Stimulated activated CD8-positive, alpha-beta memory T cell treated with anti-CD3 and anti-CD28 coated beads, Interleukin-4, amount 100 ng/mL, for 1 hour (primary cell): ENCODE results near the gene SP3.

ENCODE experiments used
- DNase-seq, 2 donors: peaks; one replicate each; pipeline ENCODE4 v3.0.0-alpha.2; 2020; ENCODE audit warnings: low read depth in 2 of 2, low spot score in 1 of 2

The SP3 gene

GRCh38 chr2:173860082-173860481, 105.1 kb downstream of the SP3 start:
- no peak for DNase-seq

DNA sequence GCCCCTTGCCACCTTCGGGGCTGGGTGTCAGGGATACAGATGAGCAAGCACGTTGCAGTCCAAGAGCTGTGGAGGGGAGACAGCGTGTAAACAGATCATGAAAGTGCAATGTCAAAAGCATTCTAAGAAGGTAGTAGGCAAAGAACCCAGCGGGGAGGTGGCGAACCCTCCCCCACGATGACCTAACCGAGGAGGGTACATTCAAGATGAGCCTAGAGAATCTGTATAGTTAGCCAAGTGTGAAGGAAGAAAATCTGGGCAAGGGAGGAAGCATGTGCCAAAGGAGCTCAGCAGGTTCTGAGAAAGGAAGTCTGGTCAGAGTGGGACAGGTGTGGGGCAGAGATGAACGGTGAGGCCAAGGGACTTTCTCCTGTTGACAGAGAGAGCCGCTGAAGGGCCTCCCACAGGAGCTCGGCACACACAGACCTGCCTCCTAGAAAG, 106.9 kb downstream of the SP3 start:
- no peak for DNase-seq
